Measurements from ENCODE around the gene MARS1.

Gene MARS1

GRCh38 chr12:57459750-57460467 lies 28.0 kb upstream of the MARS1 start, which contains the start of gene GLI1:
Gene GLI1 (plus strand): TSS chr12:57459785. CDS start chr12:57463692, 3,907 bp downstream.
- peak within 1 kb of the TSS; percentile 74 for H3K9ac ChIP-seq (ENCODE audit: low read length)
- H3K27me3 ChIP-seq (ENCODE audit: control insufficient read depth, insufficient read depth, low read length): no peaks in the 10 kb centered on the region
- no peaks in the 10 kb centered on the region for H3K9me3 ChIP-seq (ENCODE audit: control insufficient read depth, low read depth, low read length)
- no peak within 1 kb of the TSS for H3K27ac ChIP-seq (ENCODE audit: low read length)
- H3K36me3 ChIP-seq (ENCODE audit: control insufficient read depth, low read depth, low read length): no peaks in the 10 kb centered on the region
- peak within 1 kb of the TSS; percentile 65 for H3K4me3 ChIP-seq (ENCODE audit: low read length)
- peaks cover 21% of the 10 kb centered on the region for H3K4me1 ChIP-seq (ENCODE audit: control insufficient read depth, low read depth, low read length)

GRCh38 chr12:57460468-57460784 lies 27.4 kb upstream of the MARS1 start:
- Histone ChIP-seq H3K9me3 (ENCODE audit: control insufficient read depth, low read depth, low read length) (no peaks in the 10 kb centered on the region), H3K4me3 (ENCODE audit: low read length) (peak overlapping the region; percentile 65), H3K27ac (ENCODE audit: low read length) (no peak overlapping the region), H3K4me1 (ENCODE audit: control insufficient read depth, low read depth, low read length) (peaks cover 16% of the 10 kb centered on the region), H3K36me3 (ENCODE audit: control insufficient read depth, low read depth, low read length) (no peaks in the 10 kb centered on the region), H3K9ac (ENCODE audit: low read length) (peak overlapping the region; percentile 74), H3K27me3 (ENCODE audit: control insufficient read depth, insufficient read depth, low read length) (no peaks in the 10 kb centered on the region)

- peaks cover 12% of the 10 kb centered on the region for H3K4me1 ChIP-seq (ENCODE audit: control insufficient read depth, low read depth, low read length)
- peak overlapping the region; percentile 84 for H3K27ac ChIP-seq (ENCODE audit: low read length)
- peak overlapping the region; percentile 65 for H3K4me3 ChIP-seq (ENCODE audit: low read length)
- H3K27me3 ChIP-seq (ENCODE audit: control insufficient read depth, insufficient read depth, low read length): no peaks in the 10 kb centered on the region
- peak overlapping the region; percentile 74 for H3K9ac ChIP-seq (ENCODE audit: low read length)
- no peaks in the 10 kb centered on the region for H3K36me3 ChIP-seq (ENCODE audit: control insufficient read depth, low read depth, low read length)
- no peaks in the 10 kb centered on the region for H3K9me3 ChIP-seq (ENCODE audit: control insufficient read depth, low read depth, low read length)
Measured at GRCh38 chr12:57460841-57461275, 27.0 kb upstream of the MARS1 start.

GRCh38 chr12:57461276-57461916 lies 26.5 kb upstream of the MARS1 start:
- peaks cover 9% of the 10 kb centered on the region for H3K4me1 ChIP-seq (ENCODE audit: control insufficient read depth, low read depth, low read length)
- H3K36me3 ChIP-seq (ENCODE audit: control insufficient read depth, low read depth, low read length): no peaks in the 10 kb centered on the region
- no peaks in the 10 kb centered on the region for H3K27me3 ChIP-seq (ENCODE audit: control insufficient read depth, insufficient read depth, low read length)
- no peaks in the 10 kb centered on the region for H3K9me3 ChIP-seq (ENCODE audit: control insufficient read depth, low read depth, low read length)
- H3K4me3 ChIP-seq (ENCODE audit: low read length): peak overlapping the region; percentile 65
- H3K27ac ChIP-seq (ENCODE audit: low read length): peak overlapping the region; percentile 84
- peak overlapping the region; percentile 74 for H3K9ac ChIP-seq (ENCODE audit: low read length)

- H3K4me3 ChIP-seq (ENCODE audit: low read length): peak overlapping the region; percentile 65
- peak overlapping the region; percentile 49 for H3K9ac ChIP-seq (ENCODE audit: low read length)
- H3K4me1 ChIP-seq (ENCODE audit: control insufficient read depth, low read depth, low read length): peaks cover 9% of the 10 kb centered on the region
- H3K9me3 ChIP-seq (ENCODE audit: control insufficient read depth, low read depth, low read length): no peaks in the 10 kb centered on the region
- no peaks in the 10 kb centered on the region for H3K36me3 ChIP-seq (ENCODE audit: control insufficient read depth, low read depth, low read length)
- H3K27ac ChIP-seq (ENCODE audit: low read length): no peak overlapping the region
- H3K27me3 ChIP-seq (ENCODE audit: control insufficient read depth, insufficient read depth, low read length): no peaks in the 10 kb centered on the region
Measured at GRCh38 chr12:57461917-57462250, 26.0 kb upstream of the MARS1 start.

- H3K4me1 ChIP-seq (ENCODE audit: control insufficient read depth, low read depth, low read length): peaks cover 9% of the 10 kb centered on the region
- H3K27me3 ChIP-seq (ENCODE audit: control insufficient read depth, insufficient read depth, low read length): no peaks in the 10 kb centered on the region
- H3K27ac ChIP-seq (ENCODE audit: low read length): peak overlapping the region; percentile 52
- H3K4me3 ChIP-seq (ENCODE audit: low read length): peak overlapping the region; percentile 65
- no peaks in the 10 kb centered on the region for H3K36me3 ChIP-seq (ENCODE audit: control insufficient read depth, low read depth, low read length)
- no peaks in the 10 kb centered on the region for H3K9me3 ChIP-seq (ENCODE audit: control insufficient read depth, low read depth, low read length)
- H3K9ac ChIP-seq (ENCODE audit: low read length): peak overlapping the region; percentile 49
Measured at GRCh38 chr12:57462251-57462911, 25.5 kb upstream of the MARS1 start.

GRCh38 chr12:57462912-57463253 lies 25.0 kb upstream of the MARS1 start:
- no peaks in the 10 kb centered on the region for H3K36me3 ChIP-seq (ENCODE audit: control insufficient read depth, low read depth, low read length)
- H3K9ac ChIP-seq (ENCODE audit: low read length): no peak overlapping the region
- H3K27me3 ChIP-seq (ENCODE audit: control insufficient read depth, insufficient read depth, low read length): no peaks in the 10 kb centered on the region
- no peak overlapping the region for H3K27ac ChIP-seq (ENCODE audit: low read length)
- H3K4me3 ChIP-seq (ENCODE audit: low read length): no peak overlapping the region
- H3K4me1 ChIP-seq (ENCODE audit: control insufficient read depth, low read depth, low read length): peaks cover 9% of the 10 kb centered on the region
- no peaks in the 10 kb centered on the region for H3K9me3 ChIP-seq (ENCODE audit: control insufficient read depth, low read depth, low read length)

- no peaks in the 10 kb centered on the region for H3K36me3 ChIP-seq (ENCODE audit: control insufficient read depth, low read depth, low read length)
- no peaks in the 10 kb centered on the region for H3K9me3 ChIP-seq (ENCODE audit: control insufficient read depth, low read depth, low read length)
- no peak overlapping the region for H3K27ac ChIP-seq (ENCODE audit: low read length)
- H3K4me1 ChIP-seq (ENCODE audit: control insufficient read depth, low read depth, low read length): peaks cover 6% of the 10 kb centered on the region
- no peak overlapping the region for H3K4me3 ChIP-seq (ENCODE audit: low read length)
- H3K9ac ChIP-seq (ENCODE audit: low read length): no peak overlapping the region
- no peaks in the 10 kb centered on the region for H3K27me3 ChIP-seq (ENCODE audit: control insufficient read depth, insufficient read depth, low read length)
Measured at GRCh38 chr12:57464569-57464968, 23.3 kb upstream of the MARS1 start.

- H3K27ac ChIP-seq (ENCODE audit: low read length): no peak overlapping the region
- no peak overlapping the region for H3K9ac ChIP-seq (ENCODE audit: low read length)
- H3K9me3 ChIP-seq (ENCODE audit: control insufficient read depth, low read depth, low read length): no peaks in the 10 kb centered on the region
- H3K36me3 ChIP-seq (ENCODE audit: control insufficient read depth, low read depth, low read length): no peaks in the 10 kb centered on the region
- H3K4me1 ChIP-seq (ENCODE audit: control insufficient read depth, low read depth, low read length): peaks cover 6% of the 10 kb centered on the region
- no peaks in the 10 kb centered on the region for H3K27me3 ChIP-seq (ENCODE audit: control insufficient read depth, insufficient read depth, low read length)
- H3K4me3 ChIP-seq (ENCODE audit: low read length): no peak overlapping the region
Measured at GRCh38 chr12:57465030-57465746, 22.7 kb upstream of the MARS1 start.

- Histone ChIP-seq H3K4me3 (ENCODE audit: low read length) (no peak overlapping the region), H3K36me3 (ENCODE audit: control insufficient read depth, low read depth, low read length) (no peaks in the 10 kb centered on the region), H3K9me3 (ENCODE audit: control insufficient read depth, low read depth, low read length) (no peaks in the 10 kb centered on the region), H3K9ac (ENCODE audit: low read length) (no peak overlapping the region), H3K27ac (ENCODE audit: low read length) (no peak overlapping the region), H3K4me1 (ENCODE audit: control insufficient read depth, low read depth, low read length) (peaks cover 3% of the 10 kb centered on the region), H3K27me3 (ENCODE audit: control insufficient read depth, insufficient read depth, low read length) (no peaks in the 10 kb centered on the region)
Measured at GRCh38 chr12:57465747-57466505, 21.9 kb upstream of the MARS1 start.
